ENCODE data around the gene PRF1.

DNA sequence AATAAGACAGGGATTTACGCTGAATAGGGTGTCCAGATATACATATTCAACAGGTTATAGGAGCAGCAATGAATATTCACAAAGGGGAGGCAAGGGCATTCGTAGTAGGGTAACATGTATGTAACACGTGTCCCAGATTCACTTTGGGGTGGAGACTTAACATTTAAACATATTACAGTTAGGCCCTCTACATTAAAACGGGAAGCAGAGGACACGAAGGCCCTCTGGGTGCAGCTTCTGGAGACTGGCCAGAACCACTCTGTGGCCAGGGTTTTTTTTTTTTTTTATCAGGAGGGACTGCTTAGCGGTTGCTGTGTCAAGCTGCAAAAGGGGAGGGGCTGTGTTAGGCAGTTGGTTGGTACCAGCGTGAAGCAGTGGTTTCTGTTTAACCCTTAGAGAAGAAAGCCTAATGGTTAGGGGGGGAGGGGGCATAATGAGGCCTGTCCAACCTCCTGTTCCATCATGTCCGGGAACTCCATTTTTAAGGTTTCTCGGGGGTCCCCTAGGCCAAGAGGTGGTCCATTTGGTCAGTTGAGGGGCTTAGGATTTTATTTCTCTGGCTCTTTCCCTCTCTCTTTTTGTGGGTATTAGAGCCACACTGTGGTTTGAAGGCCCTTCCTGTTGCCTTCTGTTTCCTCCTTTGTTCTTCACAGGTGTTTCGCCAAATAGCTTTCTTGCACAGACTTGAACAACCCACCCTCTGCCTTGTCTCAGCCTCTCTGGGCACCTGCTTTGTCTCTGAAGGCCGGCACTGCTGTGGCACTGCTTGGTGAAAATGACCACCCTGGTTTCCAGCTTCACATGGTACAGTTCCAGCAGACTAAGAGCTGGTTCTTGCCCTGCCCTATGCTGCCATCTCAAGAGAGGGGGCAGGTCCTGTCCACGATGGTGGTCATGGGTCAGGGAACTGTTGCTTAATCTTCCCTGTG, 26.4 kb downstream of the PRF1 start:
- TF ChIP-seq CTCF (IDR thresholded peaks at IDR 0.05; ENCODE audit: low read depth, low read length, missing input control) (no peak), EGR1 (IDR thresholded peaks at IDR 0.05; ENCODE audit: low read depth in 2 of 2) (no peak), RAD21 (IDR thresholded peaks at IDR 0.05) (no peak), YY1 (IDR thresholded peaks at IDR 0.05) (no peak)
